HAP-1 (cell line): ENCODE data around the gene JPT1.
A peak's percentile ranks its signal among the peaks of the same experiment; 100 is the strongest.

Experiments
- DNase-seq, 2 experiments: peaks; one replicate each; pipeline ENCODE4 v3.0.0-alpha.2; 2016 to 2020; ENCODE audit warnings: low spot score in 2 of 2
- H3K27me3 ChIP-seq: fragments of 250-450 bp; sonication (Bioruptor Pico); 2 replicates; pipeline ENCODE4 v1.5.1; 2020; ENCODE audit warnings: low read depth, mild to moderate bottlenecking, moderate library complexity
- H3K36me3 ChIP-seq: fragments of 250-450 bp; sonication (Bioruptor Pico); replicated peaks from 2 replicates; pipeline ENCODE4 v1.5.1; 2020; ENCODE audit warnings: mild to moderate bottlenecking
- H3K4me1 ChIP-seq: fragments of 250-450 bp; sonication (Bioruptor Pico); 2 replicates; pipeline ENCODE4 v1.5.1; 2020; ENCODE audit warnings: mild to moderate bottlenecking
- H3K4me3 ChIP-seq: fragments of 250-450 bp; sonication (Bioruptor Pico); 2 replicates; pipeline ENCODE4 v1.5.1; 2020; ENCODE audit warnings: mild to moderate bottlenecking, moderate library complexity
- H3K9me3 ChIP-seq: fragments of 250-450 bp; sonication (Bioruptor Pico); 2 replicates; pipeline ENCODE4 v1.5.1; 2020; ENCODE audit warnings: mild to moderate bottlenecking, moderate library complexity
- in situ Hi-C: fragments of 300-500 bp; cut with MboI; formaldehyde crosslinking; loops from 3 replicates; pipeline ENCODE4 v1.14.3; 2020; ENCODE audit warnings: low sequenced_read_pairs, inconsistent platforms, mixed read lengths

JPT1 gene, protein sequence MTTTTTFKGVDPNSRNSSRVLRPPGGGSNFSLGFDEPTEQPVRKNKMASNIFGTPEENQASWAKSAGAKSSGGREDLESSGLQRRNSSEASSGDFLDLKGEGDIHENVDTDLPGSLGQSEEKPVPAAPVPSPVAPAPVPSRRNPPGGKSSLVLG

GRCh38 chr17:75154195-75155106, at the start of gene JPT1:
JPT1 (minus strand) TSS chr17:75154512; CDS start chr17:75154397, 115 bp downstream.
- Histone ChIP-seq H3K9me3 (no peaks in the 10 kb centered on the region), H3K27me3 (no peaks in the 10 kb centered on the region), H3K4me1 (peaks cover 20% of the 10 kb centered on the region), H3K36me3 (peaks cover 20% of the 10 kb centered on the region), H3K4me3 (peak within 1 kb of the TSS; percentile 91)
- peak; percentile 97 to 99 for DNase-seq
- in situ Hi-C loops: no loop called here

DNA sequence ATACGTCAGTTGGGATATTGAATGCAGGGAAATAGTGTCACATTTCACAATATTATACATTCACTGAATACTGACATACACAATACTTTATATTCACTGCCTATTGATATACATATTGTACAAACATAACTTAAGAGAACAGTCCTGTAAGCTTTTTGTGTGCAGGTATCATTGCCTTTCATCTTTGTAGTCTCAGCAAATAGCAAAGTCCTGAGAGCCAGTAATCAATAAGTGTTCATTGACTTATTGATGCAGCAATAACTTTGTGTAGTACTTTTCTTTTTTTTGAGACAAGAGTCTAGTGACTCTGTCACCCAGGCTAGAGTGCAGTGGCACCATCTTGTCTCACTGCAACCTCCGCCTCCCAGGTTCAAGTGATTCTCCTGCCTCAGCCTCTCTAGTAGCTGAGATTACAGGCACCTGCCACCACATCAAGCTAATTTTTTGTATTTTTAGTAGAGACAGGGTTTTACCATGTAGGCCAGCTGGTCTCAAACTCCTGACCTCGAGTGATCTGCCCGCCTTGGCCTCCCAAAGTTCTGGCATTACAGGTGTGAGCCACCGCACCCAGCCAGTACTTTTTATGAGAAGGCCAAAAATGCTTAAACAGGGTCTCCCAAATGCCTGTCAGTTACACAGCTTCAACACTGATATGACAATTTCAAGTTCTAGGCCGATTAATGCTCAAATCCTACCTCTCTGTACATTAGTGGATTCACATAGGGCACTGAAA, 45.7 kb upstream of the JPT1 start:
- in situ Hi-C loops: no loop called here
- Histone ChIP-seq H3K27me3 (no peaks in the 10 kb centered on the region), H3K9me3 (no peaks in the 10 kb centered on the region), H3K36me3 (no peaks in the 10 kb centered on the region), H3K4me1 (peaks cover 4% of the 10 kb centered on the region), H3K4me3 (no peak overlapping the region)
- DNase-seq: no peak

DNA sequence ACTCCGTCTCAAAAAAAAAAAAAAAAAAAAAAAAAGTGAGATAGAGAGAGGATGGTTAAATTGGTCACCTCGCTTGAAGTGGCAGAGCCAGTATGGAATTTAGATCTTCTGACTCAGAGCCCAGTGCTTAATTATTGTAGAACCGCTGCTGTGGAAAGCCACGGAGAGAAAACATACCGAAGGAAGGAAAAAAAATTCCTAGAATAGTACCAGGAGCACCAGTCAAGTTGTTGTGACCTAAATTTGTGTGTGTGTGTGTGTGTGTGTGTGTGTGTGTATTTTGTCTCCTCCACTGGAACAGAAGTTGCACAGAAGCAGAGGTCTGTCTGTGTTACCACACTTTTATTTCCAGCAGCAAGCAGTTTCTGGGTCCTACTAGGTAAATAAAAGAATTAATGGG, 40.6 kb upstream of the JPT1 start:
- Histone ChIP-seq H3K36me3 (no peaks in the 10 kb centered on the region), H3K9me3 (no peaks in the 10 kb centered on the region), H3K27me3 (no peaks in the 10 kb centered on the region), H3K4me1 (no peaks in the 10 kb centered on the region), H3K4me3 (no peak overlapping the region)
- no peak for DNase-seq
- in situ Hi-C loops: no loop called here

GRCh38 chr17:75191584-75191983, 37.3 kb upstream of the JPT1 start:
- Histone ChIP-seq H3K4me3 (no peak overlapping the region), H3K27me3 (no peaks in the 10 kb centered on the region), H3K36me3 (no peaks in the 10 kb centered on the region), H3K4me1 (no peaks in the 10 kb centered on the region), H3K9me3 (no peaks in the 10 kb centered on the region)
- in situ Hi-C loops: no loop called here
- no peak for DNase-seq

- H3K27me3 ChIP-seq: no peaks in the 10 kb centered on the region
- no peaks in the 10 kb centered on the region for H3K9me3 ChIP-seq
- no peak overlapping the region for H3K4me3 ChIP-seq
- no peaks in the 10 kb centered on the region for H3K4me1 ChIP-seq
- no peak for DNase-seq
- in situ Hi-C loops: no loop called here
- H3K36me3 ChIP-seq: no peaks in the 10 kb centered on the region
Observed at GRCh38 chr17:75188614-75189013, 34.3 kb upstream of the JPT1 start.

GRCh38 chr17:75183999-75184884, 29.9 kb upstream of the JPT1 start:
- no peaks in the 10 kb centered on the region for H3K9me3 ChIP-seq
- no peak for DNase-seq
- peaks cover 15% of the 10 kb centered on the region for H3K4me1 ChIP-seq
- no peak overlapping the region for H3K4me3 ChIP-seq
- no peaks in the 10 kb centered on the region for H3K27me3 ChIP-seq
- H3K36me3 ChIP-seq: peaks cover 28% of the 10 kb centered on the region
- in situ Hi-C loops: no loop called here

GRCh38 chr17:75182569-75183436, 28.5 kb upstream of the JPT1 start, which contains the start of gene SUMO2:
SUMO2 (minus strand) TSS chr17:75182959; CDS start chr17:75182834, 125 bp downstream.
- Histone ChIP-seq H3K27me3 (no peaks in the 10 kb centered on the region), H3K36me3 (peaks cover 37% of the 10 kb centered on the region), H3K4me3 (peak within 1 kb of the TSS; percentile 94), H3K4me1 (peaks cover 15% of the 10 kb centered on the region), H3K9me3 (no peaks in the 10 kb centered on the region)
- DNase-seq: peak; percentile 79 to 96
- in situ Hi-C loops: no loop called here

GRCh38 chr17:75182319-75182568, 27.9 kb upstream of the JPT1 start:
- Histone ChIP-seq H3K4me1 (peaks cover 15% of the 10 kb centered on the region), H3K4me3 (peak overlapping the region; percentile 94), H3K36me3 (peaks cover 41% of the 10 kb centered on the region), H3K9me3 (no peaks in the 10 kb centered on the region), H3K27me3 (no peaks in the 10 kb centered on the region)
- in situ Hi-C loops: no loop called here
- no peak for DNase-seq

DNA sequence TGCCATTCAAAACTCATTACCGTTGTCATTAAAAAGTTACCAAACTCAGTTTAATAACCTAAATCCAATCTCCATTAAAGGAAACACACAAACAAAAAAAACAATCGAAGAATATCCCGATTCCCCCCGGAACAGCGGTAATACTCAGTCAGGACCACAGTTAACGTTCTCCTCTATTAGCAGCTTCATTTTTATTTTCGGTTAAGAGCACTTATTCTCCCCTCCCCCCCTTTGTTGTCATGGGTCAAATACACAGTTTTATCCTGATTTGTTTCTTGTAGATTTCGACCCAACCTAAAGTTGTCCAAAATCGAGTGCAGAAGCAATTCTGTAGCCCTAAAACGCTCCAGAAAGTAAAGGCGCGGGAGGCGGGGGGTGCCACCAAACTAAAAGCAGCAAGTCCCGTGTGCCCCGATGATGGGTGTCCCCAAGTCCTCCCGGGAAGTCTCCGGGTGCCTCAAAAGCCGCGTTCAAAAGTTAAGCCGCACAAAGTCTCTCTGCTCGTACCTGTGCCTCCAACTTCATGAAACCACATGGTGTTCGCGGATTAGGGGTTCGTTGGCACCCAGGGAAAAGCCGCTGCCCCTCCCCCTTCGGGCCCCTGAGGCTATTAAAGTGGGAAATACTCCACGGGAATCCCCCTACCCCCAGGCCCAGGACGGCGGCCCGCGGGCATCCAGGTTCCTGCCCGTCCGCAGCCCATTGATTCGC, 27.5 kb upstream of the JPT1 start:
- H3K9me3 ChIP-seq: no peaks in the 10 kb centered on the region
- no peaks in the 10 kb centered on the region for H3K27me3 ChIP-seq
- peak overlapping the region; percentile 94 for H3K4me3 ChIP-seq
- H3K36me3 ChIP-seq: peaks cover 44% of the 10 kb centered on the region
- in situ Hi-C loops: no loop called here
- peaks cover 15% of the 10 kb centered on the region for H3K4me1 ChIP-seq
- DNase-seq: peak in 1 of 2 experiments; percentile 37

DNA sequence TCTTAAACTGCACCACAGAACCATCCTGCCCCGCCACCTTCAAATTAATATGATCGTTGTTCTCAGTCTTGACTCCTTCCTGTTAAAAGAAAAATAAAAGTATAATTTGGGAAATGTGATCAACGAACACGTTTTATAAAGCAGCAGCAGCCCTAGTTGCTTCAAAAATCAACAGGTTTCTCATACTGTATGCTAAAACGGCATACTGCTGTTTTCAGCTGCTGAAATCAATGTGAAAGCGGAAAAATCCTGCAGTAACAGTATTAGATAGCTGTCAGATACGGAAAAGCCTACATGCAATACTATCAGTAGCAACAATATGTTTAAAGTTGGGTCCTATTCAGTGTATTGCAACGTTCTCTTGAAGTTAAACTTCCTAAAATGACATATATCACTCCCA, 26.8 kb upstream of the JPT1 start:
- Histone ChIP-seq H3K9me3 (no peaks in the 10 kb centered on the region), H3K4me1 (peaks cover 15% of the 10 kb centered on the region), H3K27me3 (no peaks in the 10 kb centered on the region), H3K36me3 (peaks cover 51% of the 10 kb centered on the region), H3K4me3 (peak overlapping the region; percentile 94)
- DNase-seq: no peak
- in situ Hi-C loops: no loop called here

DNA sequence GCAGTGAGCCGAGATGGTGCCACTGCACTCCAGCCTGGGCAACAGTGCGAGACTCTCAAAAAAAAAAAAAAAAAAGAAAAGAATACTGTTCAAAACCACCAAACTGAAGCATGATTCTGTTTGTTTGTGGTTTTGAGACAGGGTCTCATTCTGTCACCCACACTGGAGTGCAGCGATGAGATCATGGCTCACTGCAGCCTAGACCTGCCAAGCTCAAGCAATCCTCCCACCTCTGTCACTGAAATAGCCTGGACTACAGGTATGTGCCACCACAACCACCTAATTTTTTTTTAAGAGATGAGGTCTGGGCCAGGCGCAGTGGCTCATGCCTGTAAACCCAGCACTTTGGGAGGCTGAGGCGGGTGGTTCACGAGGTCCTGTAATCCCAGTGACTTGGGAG, 24.1 kb upstream of the JPT1 start:
- no peak for DNase-seq
- Histone ChIP-seq H3K9me3 (no peaks in the 10 kb centered on the region), H3K27me3 (no peaks in the 10 kb centered on the region), H3K36me3 (peaks cover 78% of the 10 kb centered on the region), H3K4me3 (no peak overlapping the region), H3K4me1 (peaks cover 15% of the 10 kb centered on the region)
- in situ Hi-C loops: no loop called here

DNA sequence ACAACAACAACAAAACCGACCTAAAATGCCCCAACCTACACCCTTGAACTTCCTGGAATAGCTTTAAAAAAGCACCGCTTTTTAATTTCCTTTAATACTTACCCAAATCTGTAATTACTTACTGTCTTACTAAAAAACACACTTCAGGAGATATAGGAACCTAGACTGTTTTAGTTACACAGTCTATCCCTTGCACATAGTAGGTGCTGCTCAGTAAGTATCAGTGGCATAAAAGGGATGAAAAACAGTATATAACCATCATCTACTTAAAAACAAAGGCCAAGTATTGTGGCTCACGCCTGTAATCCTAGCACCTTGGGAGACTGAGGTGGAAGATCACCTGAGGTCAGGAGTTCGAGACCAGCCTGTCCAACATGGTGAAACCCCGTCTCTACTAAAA, 22.3 kb upstream of the JPT1 start:
- Histone ChIP-seq H3K4me3 (no peak overlapping the region), H3K27me3 (no peaks in the 10 kb centered on the region), H3K36me3 (peaks cover 88% of the 10 kb centered on the region), H3K9me3 (no peaks in the 10 kb centered on the region), H3K4me1 (peaks cover 10% of the 10 kb centered on the region)
- DNase-seq: no peak
- in situ Hi-C loops: no loop called here
